ENCODE results near the gene SAMD14. TPM values are rescaled to one million over a fixed set of nuclear protein-coding genes. Genes with fewer than 3 reads are reported as not detected.

The SAMD14 gene
- total RNA-seq = 1.4 and 1.9 TPM in 2 replicates

DNA sequence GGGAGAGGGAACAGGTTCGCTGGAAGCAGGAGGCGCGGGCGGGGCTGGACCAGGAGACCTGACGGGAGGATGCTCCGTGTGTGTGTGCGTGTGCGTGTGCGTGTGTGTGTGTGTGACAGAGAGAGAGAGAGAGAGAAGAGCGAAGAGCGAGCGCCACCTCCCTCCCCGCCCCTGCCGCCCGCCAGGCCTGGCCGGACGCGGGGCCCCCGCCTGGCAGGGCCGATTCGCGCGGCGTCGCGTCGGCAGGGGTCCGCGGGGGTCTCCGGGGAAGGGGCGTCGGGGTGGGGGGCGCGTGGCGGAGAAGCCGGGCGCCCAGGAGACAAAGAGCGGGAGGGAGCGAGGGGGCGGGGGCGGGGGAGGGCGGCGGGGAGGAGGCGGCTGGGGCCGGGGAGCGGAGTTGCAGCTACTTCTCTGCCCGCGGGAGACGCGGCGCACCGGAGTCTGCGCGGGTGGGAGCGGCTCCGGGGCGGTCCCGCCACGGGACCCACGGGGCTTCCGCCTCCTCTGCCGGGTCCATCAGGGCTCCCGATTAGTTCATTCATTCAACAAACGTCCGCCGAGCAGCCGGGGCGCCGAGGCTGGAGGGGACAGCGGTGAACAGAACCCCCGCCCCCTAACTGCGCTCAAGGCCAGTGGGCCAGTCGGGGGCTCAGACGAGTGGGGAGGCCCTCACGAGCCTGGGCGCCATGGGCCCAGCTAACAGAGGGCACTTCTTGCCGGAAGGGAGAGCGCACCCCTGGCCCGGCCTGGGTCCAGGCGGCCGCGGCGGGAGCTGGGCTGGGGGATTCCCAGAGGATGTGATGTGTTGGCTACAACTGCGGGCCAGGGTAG, at the start of gene SAMD14:
TSS of gene SAMD14 (minus strand) at position 433 of the 831 bp plus-strand sequence. CDS start 5,201 bp downstream, outside the sequence.

DNA sequence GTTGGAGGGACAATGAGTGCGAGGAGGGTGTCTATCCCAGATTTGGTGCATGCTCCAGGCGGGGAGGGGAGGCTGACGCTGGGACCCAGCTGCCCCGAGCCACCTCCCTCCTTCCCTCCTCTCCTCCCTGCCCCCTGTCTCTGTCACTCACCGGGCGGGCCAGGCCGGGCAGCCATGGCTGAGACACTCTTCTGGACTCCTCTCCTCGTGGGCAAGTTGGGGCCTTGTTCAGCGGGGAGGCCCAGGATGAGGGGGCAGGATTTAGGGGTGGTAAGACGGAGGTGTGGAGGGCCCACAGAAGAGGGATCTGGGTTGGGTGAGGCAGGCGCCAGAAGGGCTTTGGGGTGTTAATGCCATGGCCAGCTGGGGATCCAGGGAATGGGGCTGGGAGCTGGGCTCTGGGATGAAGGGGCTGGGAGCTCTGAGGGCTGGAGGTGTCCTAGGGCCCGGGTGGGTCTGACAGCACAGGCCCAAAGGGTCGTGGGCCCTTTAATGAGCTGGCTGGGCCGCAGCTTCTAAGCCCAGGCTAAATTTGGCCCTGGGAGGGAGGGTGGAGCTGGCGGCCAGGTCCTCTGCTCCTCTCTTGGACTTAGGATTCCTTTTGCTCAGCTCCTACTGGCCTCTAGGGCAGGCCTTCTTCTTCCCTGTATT, 36.0 kb upstream of the SAMD14 start, which contains the start of gene SGCA:
TSS of gene SGCA (plus strand) at position 139 of the 651 bp plus-strand sequence. CDS start at position 175, 36 bp downstream.

DNA sequence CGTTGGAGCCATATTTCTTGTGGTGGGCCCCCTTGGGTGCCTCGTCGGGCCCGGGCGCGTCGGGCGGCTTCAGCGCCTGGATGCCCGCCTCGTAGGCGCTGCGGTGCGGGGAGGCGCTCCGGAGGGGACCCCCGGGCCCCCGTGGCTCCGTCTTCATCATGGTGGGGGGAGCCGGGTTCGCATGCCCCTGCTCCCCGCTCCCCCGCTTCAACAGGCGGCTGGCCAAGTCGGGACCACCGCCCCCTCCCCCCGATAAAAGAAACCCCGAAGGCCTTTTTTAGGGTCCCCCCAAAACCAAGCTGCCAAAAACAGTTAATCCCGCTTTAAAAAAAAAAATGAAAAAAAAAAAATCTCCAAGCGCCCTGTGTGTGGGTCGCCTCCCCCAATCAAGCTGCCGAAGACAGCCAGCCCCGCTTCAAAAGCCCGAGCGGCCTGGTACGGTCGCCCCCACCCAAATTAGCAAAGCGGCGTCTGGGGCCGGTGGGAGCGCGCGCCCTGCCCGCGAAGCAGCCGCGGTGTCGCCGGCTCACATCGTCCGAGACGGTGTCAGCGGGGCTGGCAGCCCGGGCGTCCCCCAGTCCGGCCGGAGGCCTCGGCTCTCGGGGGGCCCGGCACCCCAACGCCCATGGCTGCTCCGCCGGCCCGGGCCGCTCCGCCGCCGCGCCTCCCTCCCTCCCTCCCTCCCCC, 20.5 kb upstream of the SAMD14 start, which contains the start of gene PPP1R9B:
TSS of gene PPP1R9B (minus strand) at position 324 of the 687 bp plus-strand sequence. CDS start at position 160, 164 bp downstream.

DNA sequence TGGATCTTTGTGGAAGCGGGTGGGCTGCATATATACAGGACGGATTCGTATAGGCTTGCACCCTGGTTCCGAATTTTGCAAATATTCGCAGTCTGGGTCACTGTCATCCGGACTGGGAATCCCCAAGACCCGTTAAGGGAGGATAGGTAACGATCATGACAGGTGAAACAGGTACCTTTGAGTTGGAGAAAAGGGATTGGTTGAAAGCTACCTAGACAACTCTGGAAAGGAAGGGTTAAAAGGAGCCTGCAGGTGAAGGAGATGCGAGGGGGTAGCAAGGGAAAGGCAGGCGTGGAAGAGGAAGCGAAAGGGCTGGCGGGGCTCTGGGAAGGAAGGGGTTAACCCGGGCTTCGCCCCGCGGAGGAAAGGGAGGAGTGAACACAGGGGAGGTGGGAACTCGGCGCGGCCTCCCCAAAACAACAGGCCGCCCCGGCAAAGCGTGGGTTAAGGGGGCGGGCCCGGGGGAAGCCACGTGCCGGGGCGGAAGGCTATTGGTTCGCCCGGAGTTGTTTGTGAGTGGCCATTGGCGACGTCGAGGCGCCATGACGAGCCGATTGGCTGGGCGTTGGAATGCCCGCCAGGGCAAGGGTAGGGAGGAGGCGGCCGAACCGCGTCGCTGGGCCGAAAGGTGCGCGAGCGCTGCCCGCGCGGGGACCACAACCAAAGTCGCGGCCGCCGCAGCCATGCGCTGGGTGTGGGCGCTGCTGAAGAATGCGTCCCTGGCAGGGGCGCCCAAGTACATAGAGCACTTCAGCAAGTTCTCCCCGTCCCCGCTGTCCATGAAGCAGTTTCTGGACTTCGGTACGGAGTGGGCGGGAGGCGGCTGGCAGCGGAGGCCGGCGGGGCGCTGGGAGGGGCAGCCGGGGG, 35.0 kb downstream of the SAMD14 start, which contains the start of gene PDK2:
TSS of gene PDK2 (plus strand) at position 599 of the 867 bp plus-strand sequence. CDS start at position 684, 85 bp downstream.

Other genes with a start within 250 kb of the SAMD14 start
- gene DLX4, start 161.0 kb downstream of the SAMD14 start, total RNA-seq = not detected in 2 replicates
- gene DLX3, start 134.9 kb downstream of the SAMD14 start, total RNA-seq = not detected in 2 replicates
- 15.1 and 16.9 TPM in 2 replicates for gene ITGA3, start 74.0 kb downstream of the SAMD14 start, total RNA-seq
- gene PDK2, start 34.8 kb downstream of the SAMD14 start, total RNA-seq = 16.6 and 21.4 TPM in 2 replicates
- 25.6 and 41.8 TPM in 2 replicates for gene PPP1R9B, start 20.5 kb upstream of the SAMD14 start, total RNA-seq
- 0.18 TPM in 1 of 2 replicates, not detected in the other for gene SGCA, start 35.8 kb upstream of the SAMD14 start, total RNA-seq
- gene COL1A1, start 71.5 kb upstream of the SAMD14 start, total RNA-seq = 1,223 and 1,870 TPM in 2 replicates
- under 0.01 and 0.09 TPM in 2 replicates for gene TMEM92, start 144.3 kb upstream of the SAMD14 start, total RNA-seq
- 46.5 and 52.6 TPM in 2 replicates for gene XYLT2, start 216.0 kb upstream of the SAMD14 start, total RNA-seq
- gene MRPL27, start 243.0 kb upstream of the SAMD14 start, total RNA-seq = 68.6 and 68.9 TPM in 2 replicates
- gene EME1, start 243.1 kb upstream of the SAMD14 start, total RNA-seq = 1.3 TPM in 2 replicates